Suprapubic skin (tissue), 4 donors: Measurements from ENCODE around the gene SLC35D1. TPM values are rescaled to one million over a fixed set of nuclear protein-coding genes. Genes with fewer than 3 reads are reported as not detected.
"Not testable (repeated sequence)": the region's sequence is repeated elsewhere in the genome, so short reads cannot be mapped to it uniquely, and the experiment has no call there.

Source experiments
- DNase-seq, 2 donors: peaks; one replicate each; pipeline ENCODE4 v3.0.0-alpha.2; 2019; ENCODE audit warnings: low spot score in 2 of 2
- H3K27ac ChIP-seq: fragments of 200-600 bp; sonication (generic); one replicate; pipeline ENCODE4 v1.5.1; 2019
- H3K27me3 ChIP-seq: fragments of 200-600 bp; sonication (generic); one replicate; pipeline ENCODE4 v1.5.1; 2019
- H3K36me3 ChIP-seq: fragments of 200-600 bp; sonication (generic); one replicate; pipeline ENCODE4 v1.5.1; 2019
- H3K4me1 ChIP-seq: fragments of 200-600 bp; sonication (generic); one replicate; pipeline ENCODE4 v1.5.1; 2019
- H3K4me3 ChIP-seq: fragments of 200-600 bp; sonication (generic); one replicate; pipeline ENCODE4 v1.5.1; 2019; ENCODE audit warnings: mild to moderate bottlenecking
- H3K9me3 ChIP-seq: fragments of 200-600 bp; sonication (generic); one replicate; pipeline ENCODE4 v1.5.1; 2019
- EP300 ChIP-seq: sonication (generic); formaldehyde crosslinking; IDR thresholded peaks from one replicate; pipeline ENCODE4 v1.6.1; 2017; ENCODE audit warnings: antibody characterized with exemption
- POLR2A ChIP-seq, 2 donors: fragments of 450-650 bp; IDR thresholded peaks; one replicate each; pipeline ENCODE4 v1.6.1; 2017; ENCODE audit warnings: antibody characterized with exemption in 2 of 2, mild to moderate bottlenecking in 2 of 2, moderate library complexity in 2 of 2
- POLR2AphosphoS5 ChIP-seq, 3 donors: sonication (generic); formaldehyde crosslinking; IDR thresholded peaks; one replicate each; pipeline ENCODE4 v1.6.1; 2017; ENCODE audit warnings: antibody characterized with exemption in 3 of 3
- WGBS: methylation state at CpG from one replicate; pipeline ENCODE4 v1.1.5; 2018; 5-methylcytosine and 5-hydroxymethylcytosine counted together
- total RNA-seq, 4 donors: library from RNA; depleted of rRNA; stranded (reverse); fragments of >200 nt; gene quantifications; one replicate each; pipeline ENCODE4 v1.1.0, GENCODE V29; 2016
- TF ChIP-seq, protein P1 (sequence below), 2 donors: fragments of 200-600 bp in 1 of 2; fragments of 450-650 bp in 1 of 2; sonication (generic) in 1 of 2; IDR thresholded peaks; one replicate each; pipeline ENCODE4 v1.5.1; 2016 to 2019; ENCODE audit warnings: antibody characterized with exemption in 2 of 2, mild to moderate bottlenecking in 1 of 2, moderate library complexity in 1 of 2

SLC35D1 gene
- total RNA-seq, 4 donors from 2014 or later: 11.3 to 20.3 (median 17.4) TPM

DNA sequence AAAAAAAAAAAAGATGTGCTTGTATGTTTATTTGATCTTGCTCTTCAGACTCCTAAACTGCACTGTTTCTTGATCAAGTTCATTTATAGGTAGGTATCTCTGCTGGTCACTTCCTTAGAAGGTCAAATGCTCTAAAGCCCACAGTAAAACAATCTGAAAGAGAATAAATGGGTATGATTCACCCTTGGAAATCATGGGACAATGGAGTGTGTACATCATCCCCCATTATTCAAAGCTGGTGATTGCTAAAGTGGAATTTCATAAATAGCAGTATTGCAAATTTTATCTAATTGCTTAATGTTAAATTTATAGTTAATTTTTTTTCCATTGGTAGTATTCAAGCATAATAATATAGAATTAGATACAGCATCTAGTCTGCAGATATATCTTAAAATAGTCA lies 75.7 kb downstream of the SLC35D1 start:
- TF ChIP-seq POLR2AphosphoS5 (IDR thresholded peaks at IDR 0.05) (no peak), EP300 (no peak), POLR2A (IDR thresholded peaks at IDR 0.05) (no peak)
- TF ChIP-seq, protein P1, sequence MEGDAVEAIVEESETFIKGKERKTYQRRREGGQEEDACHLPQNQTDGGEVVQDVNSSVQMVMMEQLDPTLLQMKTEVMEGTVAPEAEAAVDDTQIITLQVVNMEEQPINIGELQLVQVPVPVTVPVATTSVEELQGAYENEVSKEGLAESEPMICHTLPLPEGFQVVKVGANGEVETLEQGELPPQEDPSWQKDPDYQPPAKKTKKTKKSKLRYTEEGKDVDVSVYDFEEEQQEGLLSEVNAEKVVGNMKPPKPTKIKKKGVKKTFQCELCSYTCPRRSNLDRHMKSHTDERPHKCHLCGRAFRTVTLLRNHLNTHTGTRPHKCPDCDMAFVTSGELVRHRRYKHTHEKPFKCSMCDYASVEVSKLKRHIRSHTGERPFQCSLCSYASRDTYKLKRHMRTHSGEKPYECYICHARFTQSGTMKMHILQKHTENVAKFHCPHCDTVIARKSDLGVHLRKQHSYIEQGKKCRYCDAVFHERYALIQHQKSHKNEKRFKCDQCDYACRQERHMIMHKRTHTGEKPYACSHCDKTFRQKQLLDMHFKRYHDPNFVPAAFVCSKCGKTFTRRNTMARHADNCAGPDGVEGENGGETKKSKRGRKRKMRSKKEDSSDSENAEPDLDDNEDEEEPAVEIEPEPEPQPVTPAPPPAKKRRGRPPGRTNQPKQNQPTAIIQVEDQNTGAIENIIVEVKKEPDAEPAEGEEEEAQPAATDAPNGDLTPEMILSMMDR (IDR thresholded peaks at IDR 0.05): no peak
- Histone ChIP-seq H3K4me3 (no peak overlapping the region), H3K36me3 (peaks cover 68% of the 10 kb centered on the region)

DNA sequence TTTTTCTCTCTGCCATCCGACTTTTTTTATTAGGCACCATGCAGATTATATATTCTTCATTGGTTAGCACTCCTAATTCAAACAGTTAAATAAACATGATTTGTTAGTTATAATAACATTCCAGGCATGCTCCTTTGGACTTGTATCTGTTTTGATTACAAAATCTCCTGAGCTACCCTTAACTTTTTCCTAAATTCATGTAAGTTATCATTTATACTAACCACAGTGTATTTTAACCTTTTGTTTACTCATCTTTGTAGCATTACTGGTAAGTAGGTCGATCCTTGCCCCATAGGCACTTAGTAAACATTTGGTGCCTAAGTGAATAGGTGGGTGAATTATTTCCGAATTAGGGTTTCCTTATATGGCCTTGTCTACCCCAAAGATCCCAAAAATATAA lies 85.4 kb downstream of the SLC35D1 start:
- Histone ChIP-seq H3K27ac (no peak overlapping the region), H3K27me3 (no peaks in the 10 kb centered on the region), H3K36me3 (peaks cover 72% of the 10 kb centered on the region), H3K9me3 (no peaks in the 10 kb centered on the region), H3K4me1 (no peaks in the 10 kb centered on the region), H3K4me3 (no peak overlapping the region)
- no peak for DNase-seq
- TF ChIP-seq POLR2A (IDR thresholded peaks at IDR 0.05) (no peak), EP300 (no peak), POLR2AphosphoS5 (IDR thresholded peaks at IDR 0.05) (no peak)
- TF ChIP-seq, protein P1 (IDR thresholded peaks at IDR 0.05): no peak
- 83% methylated on average over 3 of the region's 3 CpGs for WGBS

More for the DNA sequence above, 75.7 kb downstream of the SLC35D1 start:
- no peaks in the 10 kb centered on the region for H3K9me3 ChIP-seq
- H3K4me1 ChIP-seq: no peaks in the 10 kb centered on the region
- no peak for DNase-seq
- H3K27me3 ChIP-seq: no peaks in the 10 kb centered on the region
- H3K27ac ChIP-seq: no peak overlapping the region

GRCh38 chr1:66966188-66966873 lies 87.6 kb downstream of the SLC35D1 start:
- H3K9me3 ChIP-seq, H3K27me3 ChIP-seq, H3K27ac ChIP-seq, H3K4me3 ChIP-seq, DNase-seq, H3K4me1 ChIP-seq: not testable (repeated sequence)
- 93% methylated on average over 7 of the region's 7 CpGs for WGBS
- H3K36me3 ChIP-seq: peaks cover 79% of the 10 kb centered on the region

- no peaks in the 10 kb centered on the region for H3K9me3 ChIP-seq
- TF ChIP-seq EP300 (no peak), POLR2A (IDR thresholded peaks at IDR 0.05) (no peak), POLR2AphosphoS5 (IDR thresholded peaks at IDR 0.05) (no peak)
- TF ChIP-seq, protein P1 (IDR thresholded peaks at IDR 0.05): no peak
- no peaks in the 10 kb centered on the region for H3K27me3 ChIP-seq
- DNase-seq: no peak
- 93% methylated on average over 3 of the region's 3 CpGs for whole genome bisulfite sequencing
- H3K36me3 ChIP-seq: peaks cover 53% of the 10 kb centered on the region
- H3K4me3 ChIP-seq: no peak overlapping the region
- H3K4me1 ChIP-seq: peaks cover 4% of the 10 kb centered on the region
- no peak overlapping the region for H3K27ac ChIP-seq
These were observed 96.0 kb downstream of the SLC35D1 start for GRCh38 chr1:66957938-66958337.

DNA sequence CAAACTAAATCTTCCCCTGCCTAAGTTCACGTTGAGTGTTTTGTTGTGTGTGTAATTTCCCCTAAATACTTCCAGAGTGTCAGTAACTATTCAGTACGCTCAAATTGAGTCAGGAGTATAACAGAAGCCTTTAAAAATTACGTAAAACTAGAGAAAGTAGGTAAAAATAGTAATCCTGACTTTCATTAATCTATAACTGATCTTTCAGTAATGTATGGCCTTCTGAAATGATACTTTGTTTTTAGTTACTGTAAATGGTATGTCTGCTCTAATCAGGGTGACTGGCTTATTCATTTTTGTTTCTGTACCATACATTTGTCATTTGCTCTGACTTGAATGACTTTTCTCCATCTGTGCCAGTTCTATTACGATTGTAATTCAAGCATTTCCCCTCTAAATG lies 99.7 kb downstream of the SLC35D1 start:
- no peaks in the 10 kb centered on the region for H3K4me1 ChIP-seq
- no peaks in the 10 kb centered on the region for H3K9me3 ChIP-seq
- WGBS: 91% methylated on average over 4 of the region's 4 CpGs
- DNase-seq: no peak
- H3K4me3 ChIP-seq: no peak overlapping the region
- no peak overlapping the region for H3K27ac ChIP-seq
- TF ChIP-seq POLR2AphosphoS5 (IDR thresholded peaks at IDR 0.05): no peak
- no peak for TF ChIP-seq EP300
- TF ChIP-seq POLR2A (IDR thresholded peaks at IDR 0.05): no peak
- TF ChIP-seq, protein P1 (IDR thresholded peaks at IDR 0.05): no peak
- no peaks in the 10 kb centered on the region for H3K27me3 ChIP-seq
- peaks cover 55% of the 10 kb centered on the region for H3K36me3 ChIP-seq

DNA sequence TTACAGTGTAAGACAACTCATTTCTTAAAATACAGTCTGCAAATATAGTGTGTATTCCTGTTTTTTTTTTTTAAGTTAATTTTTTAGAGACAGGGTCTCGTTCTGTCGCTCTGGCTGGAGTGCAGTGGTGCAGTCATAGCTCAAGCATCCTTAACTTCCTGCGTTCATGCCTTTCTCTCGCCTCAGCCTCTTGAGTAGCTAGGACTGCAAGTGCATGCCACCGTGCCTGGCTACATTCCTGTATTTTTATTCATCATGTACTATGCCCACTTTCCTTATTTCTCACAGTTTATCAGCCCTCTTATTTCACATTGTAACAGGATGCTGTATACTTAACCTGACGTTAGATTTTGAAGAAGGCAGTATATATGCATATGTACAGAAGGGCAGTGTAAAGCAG lies 102.4 kb downstream of the SLC35D1 start:
- 94% methylated on average over 6 of the region's 6 CpGs for WGBS
- Histone ChIP-seq H3K9me3 (no peaks in the 10 kb centered on the region), H3K27ac (no peak overlapping the region), H3K27me3 (no peaks in the 10 kb centered on the region), H3K4me3 (no peak overlapping the region), H3K36me3 (peaks cover 64% of the 10 kb centered on the region), H3K4me1 (no peaks in the 10 kb centered on the region)
- TF ChIP-seq POLR2A (IDR thresholded peaks at IDR 0.05): no peak
- TF ChIP-seq POLR2AphosphoS5 (IDR thresholded peaks at IDR 0.05): no peak
- TF ChIP-seq EP300: no peak
- TF ChIP-seq, protein P1 (IDR thresholded peaks at IDR 0.05): no peak
- DNase-seq: no peak
